HepG2 (cell line): Measurements from ENCODE around the gene VWA3A. TPM values are rescaled to one million over a fixed set of nuclear protein-coding genes. Genes with fewer than 3 reads are reported as not detected.
A peak's percentile ranks its signal among the peaks of the same experiment; 100 is the strongest.

Source experiments
- ELF3 ChIP-seq: IDR thresholded peaks from 2 replicates; pipeline ENCODE4 v1.6.1; 2016; ENCODE audit warnings: missing genetic modification reagents, missing compliant biosample characterization
- HMGA1 ChIP-seq: sonication (generic); formaldehyde crosslinking; conservative IDR thresholded peaks from 2 replicates; pipeline ENCODE4 v1.4.0; 2020; ENCODE audit warnings: missing genetic modification reagents
- NR2F2 ChIP-seq: IDR thresholded peaks from 2 replicates; pipeline ENCODE4 v1.6.1; 2012; ENCODE audit warnings: low read depth, inconsistent platforms, borderline replicate concordance
- PHF21A ChIP-seq: sonication (generic); formaldehyde crosslinking; IDR thresholded peaks from 2 replicates; pipeline ENCODE4 v1.5.0; 2020; ENCODE audit warnings: mild to moderate bottlenecking, missing genetic modification reagents
- SMAD3 ChIP-seq: sonication (generic); formaldehyde crosslinking; IDR thresholded peaks from 2 replicates; pipeline ENCODE4 v1.4.0; 2020; ENCODE audit warnings: missing genetic modification reagents
- SMYD3 ChIP-seq: sonication (generic); formaldehyde crosslinking; IDR thresholded peaks from 2 replicates; pipeline ENCODE4 v1.8.1; 2023; ENCODE audit warnings: mild to moderate bottlenecking, missing genetic modification reagents
- SRSF1 ChIP-seq: fragments of 200-400 bp; formaldehyde crosslinking; optimal IDR thresholded peaks from 2 replicates; pipeline ENCODE3; 2017; ENCODE audit warnings: mild to moderate bottlenecking, low read depth, low read length, moderate library complexity
- STAG1 ChIP-seq: sonication (generic); formaldehyde crosslinking; IDR thresholded peaks from 2 replicates; pipeline ENCODE4 v1.4.0; 2020; ENCODE audit warnings: missing genetic modification reagents
- TBX2 ChIP-seq: sonication (generic); formaldehyde crosslinking; IDR thresholded peaks from 2 replicates; pipeline ENCODE4 v1.5.0; 2020; ENCODE audit warnings: missing genetic modification reagents, mild to moderate bottlenecking, borderline replicate concordance
- TGIF2 ChIP-seq: IDR thresholded peaks from 2 replicates; pipeline ENCODE4 v1.6.1; 2016; ENCODE audit warnings: control low read depth, missing compliant biosample characterization
- ZNF737 ChIP-seq: sonication (generic); formaldehyde crosslinking; IDR thresholded peaks from 2 replicates; pipeline ENCODE4 v1.5.0; 2020; ENCODE audit warnings: missing genetic modification reagents, mild to moderate bottlenecking, borderline replicate concordance
- polyA plus RNA-seq, 8 experiments: library from polyadenylated mRNA; depleted of rRNA in 3 of 8; stranded (reverse) in 7 of 8; unstranded in 1 of 8; fragments of >200 nt; fragmentation: Illumina TruSeq in 4 of 8; extraction: Trizol in 4 of 8; gene quantifications; 2 replicates each; pipeline versions ENCODE4 v1.2.1 to v1.2.3, GENCODE V29; 2011 to 2016; ENCODE audit warnings: low read depth in 4 of 8, missing spikeins in 1 of 8, mixed read lengths in 1 of 8; ENCODE audit not compliant: insufficient read depth in 1 of 8
- total RNA-seq, 5 experiments: library from RNA; depleted of rRNA; stranded (reverse); fragments of >200 nt; fragmentation: Illumina TruSeq; extraction: Trizol; gene quantifications; 2 replicates each; pipeline ENCODE4 v1.2.3, GENCODE V29; 2016; ENCODE audit warnings: low read depth in 1 of 5
- TF ChIP-seq, protein P1 (sequence below), 2 experiments: sonication (generic) in 1 of 2; formaldehyde crosslinking in 1 of 2; IDR thresholded peaks; 2 replicates each; pipeline versions ENCODE4 v1.4.0 to v1.6.1; 2016 to 2020; ENCODE audit warnings: borderline replicate concordance in 1 of 2, low read depth in 1 of 2, mild to moderate bottlenecking in 1 of 2, missing genetic modification reagents in 1 of 2
- TF ChIP-seq, protein P2 (sequence below): sonication (generic); formaldehyde crosslinking; IDR thresholded peaks from 2 replicates; pipeline ENCODE4 v1.8.1; 2023; ENCODE audit warnings: mild to moderate bottlenecking, inconsistent platforms, moderate library complexity, missing genetic modification reagents, borderline replicate concordance
- TF ChIP-seq, protein P3 (sequence below): sonication (generic); formaldehyde crosslinking; IDR thresholded peaks from 2 replicates; pipeline ENCODE4 v1.5.1; 2020; ENCODE audit warnings: missing genetic modification reagents, mild to moderate bottlenecking, borderline replicate concordance
- TF ChIP-seq, protein P4 (sequence below): sonication (generic); formaldehyde crosslinking; conservative IDR thresholded peaks from 2 replicates; pipeline ENCODE4 v1.8.0; 2022; ENCODE audit warnings: mild to moderate bottlenecking, moderate library complexity, missing genetic modification reagents

The VWA3A gene
- total and polyA plus RNA-seq, 2 of the 13 experiments (the other 11 are each of a cell fraction or from before 2014, with no cell fraction given): 0.03 to 0.07 TPM

DNA sequence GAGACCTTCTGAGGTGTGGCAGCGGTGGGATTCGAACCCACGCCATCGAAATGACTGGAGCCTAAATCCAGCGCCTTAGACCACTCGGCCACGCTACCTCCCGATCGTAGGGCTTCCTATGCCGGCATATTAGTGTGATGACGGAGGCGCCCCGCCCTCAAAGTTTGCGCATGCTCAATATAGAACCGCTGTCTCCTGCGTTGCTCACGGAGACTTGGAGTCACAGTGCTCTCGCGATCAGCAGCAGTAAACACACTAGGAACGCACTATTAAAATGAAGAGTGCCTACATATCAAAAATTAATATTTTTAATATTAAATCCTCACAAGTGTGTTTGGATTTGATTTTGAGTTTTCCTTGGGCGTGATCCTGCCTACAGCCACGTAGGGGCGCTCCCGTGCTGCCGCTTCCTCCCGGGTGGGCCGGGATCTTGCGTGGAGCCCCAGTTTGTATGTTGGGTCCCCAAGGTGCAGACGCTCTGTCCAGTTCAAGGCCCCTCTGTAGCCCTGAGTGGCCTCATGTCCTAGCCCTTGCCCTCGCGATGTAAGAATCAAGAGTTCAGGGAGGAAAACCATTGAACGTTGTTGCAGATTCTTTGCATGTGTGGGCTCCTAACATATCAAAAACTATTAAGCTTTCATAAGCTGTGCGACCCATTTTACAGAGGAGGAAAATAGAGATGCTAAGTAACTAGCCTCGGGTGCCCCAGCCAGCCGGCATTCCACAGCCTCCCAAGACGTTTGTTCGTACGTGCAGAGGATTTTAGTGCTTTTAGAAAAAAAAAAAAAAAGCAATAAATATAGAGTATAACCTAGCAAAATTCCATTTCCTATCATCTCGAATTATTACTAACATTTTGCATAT, 103.6 kb downstream of the VWA3A start (continued):
- TF ChIP-seq TGIF2 (CRISPR knock-in tag): peak; percentile 86
- peak; percentile 86 for TF ChIP-seq ELF3 (CRISPR knock-in tag)
- TF ChIP-seq HMGA1 (CRISPR knock-in tag): no peak
- TF ChIP-seq STAG1 (CRISPR knock-in tag): peak; percentile 77
- peak; percentile 84 for TF ChIP-seq TBX2 (CRISPR knock-in tag)
- no peak for TF ChIP-seq ZNF737 (CRISPR knock-in tag)
- peak; percentile 93; the same call in 1 of the 2 replicates for TF ChIP-seq SMYD3 (CRISPR knock-in tag)
- TF ChIP-seq NR2F2: no peak
- TF ChIP-seq SRSF1: no peak
- no peak for TF ChIP-seq PHF21A (CRISPR knock-in tag)
- peak; percentile 99 for TF ChIP-seq SMAD3
- TF ChIP-seq, protein P1, sequence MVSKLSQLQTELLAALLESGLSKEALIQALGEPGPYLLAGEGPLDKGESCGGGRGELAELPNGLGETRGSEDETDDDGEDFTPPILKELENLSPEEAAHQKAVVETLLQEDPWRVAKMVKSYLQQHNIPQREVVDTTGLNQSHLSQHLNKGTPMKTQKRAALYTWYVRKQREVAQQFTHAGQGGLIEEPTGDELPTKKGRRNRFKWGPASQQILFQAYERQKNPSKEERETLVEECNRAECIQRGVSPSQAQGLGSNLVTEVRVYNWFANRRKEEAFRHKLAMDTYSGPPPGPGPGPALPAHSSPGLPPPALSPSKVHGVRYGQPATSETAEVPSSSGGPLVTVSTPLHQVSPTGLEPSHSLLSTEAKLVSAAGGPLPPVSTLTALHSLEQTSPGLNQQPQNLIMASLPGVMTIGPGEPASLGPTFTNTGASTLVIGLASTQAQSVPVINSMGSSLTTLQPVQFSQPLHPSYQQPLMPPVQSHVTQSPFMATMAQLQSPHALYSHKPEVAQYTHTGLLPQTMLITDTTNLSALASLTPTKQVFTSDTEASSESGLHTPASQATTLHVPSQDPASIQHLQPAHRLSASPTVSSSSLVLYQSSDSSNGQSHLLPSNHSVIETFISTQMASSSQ (IDR thresholded peaks at IDR 0.05; ENCODE audit: low read depth): peak; percentile 76
- TF ChIP-seq, protein P1 (CRISPR knock-in tag; IDR thresholded peaks at IDR 0.05; ENCODE audit: borderline replicate concordance): peak; percentile 60; the same call in 1 of the 2 replicates
- TF ChIP-seq, protein P2, sequence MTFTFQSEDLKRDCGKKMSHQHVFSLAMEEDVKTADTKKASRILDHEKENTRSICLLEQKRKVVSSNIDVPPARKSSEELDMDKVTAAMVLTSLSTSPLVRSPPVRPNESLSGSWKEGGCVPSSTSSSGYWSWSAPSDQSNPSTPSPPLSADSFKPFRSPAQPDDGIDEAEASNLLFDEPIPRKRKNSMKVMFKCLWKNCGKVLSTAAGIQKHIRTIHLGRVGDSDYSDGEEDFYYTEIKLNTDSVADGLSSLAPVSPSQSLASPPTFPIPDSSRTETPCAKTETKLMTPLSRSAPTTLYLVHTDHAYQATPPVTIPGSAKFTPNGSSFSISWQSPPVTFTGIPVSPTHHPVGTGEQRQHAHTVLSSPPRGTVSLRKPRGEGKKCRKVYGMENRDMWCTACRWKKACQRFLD: peak; percentile 71
- TF ChIP-seq, protein P3, sequence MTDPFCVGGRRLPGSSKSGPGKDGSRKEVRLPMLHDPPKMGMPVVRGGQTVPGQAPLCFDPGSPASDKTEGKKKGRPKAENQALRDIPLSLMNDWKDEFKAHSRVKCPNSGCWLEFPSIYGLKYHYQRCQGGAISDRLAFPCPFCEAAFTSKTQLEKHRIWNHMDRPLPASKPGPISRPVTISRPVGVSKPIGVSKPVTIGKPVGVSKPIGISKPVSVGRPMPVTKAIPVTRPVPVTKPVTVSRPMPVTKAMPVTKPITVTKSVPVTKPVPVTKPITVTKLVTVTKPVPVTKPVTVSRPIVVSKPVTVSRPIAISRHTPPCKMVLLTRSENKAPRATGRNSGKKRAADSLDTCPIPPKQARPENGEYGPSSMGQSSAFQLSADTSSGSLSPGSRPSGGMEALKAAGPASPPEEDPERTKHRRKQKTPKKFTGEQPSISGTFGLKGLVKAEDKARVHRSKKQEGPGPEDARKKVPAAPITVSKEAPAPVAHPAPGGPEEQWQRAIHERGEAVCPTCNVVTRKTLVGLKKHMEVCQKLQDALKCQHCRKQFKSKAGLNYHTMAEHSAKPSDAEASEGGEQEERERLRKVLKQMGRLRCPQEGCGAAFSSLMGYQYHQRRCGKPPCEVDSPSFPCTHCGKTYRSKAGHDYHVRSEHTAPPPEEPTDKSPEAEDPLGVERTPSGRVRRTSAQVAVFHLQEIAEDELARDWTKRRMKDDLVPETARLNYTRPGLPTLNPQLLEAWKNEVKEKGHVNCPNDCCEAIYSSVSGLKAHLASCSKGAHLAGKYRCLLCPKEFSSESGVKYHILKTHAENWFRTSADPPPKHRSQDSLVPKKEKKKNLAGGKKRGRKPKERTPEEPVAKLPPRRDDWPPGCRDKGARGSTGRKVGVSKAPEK (CRISPR knock-in tag): peak; percentile 13; the same call in 1 of the 2 replicates
- TF ChIP-seq, protein P4, sequence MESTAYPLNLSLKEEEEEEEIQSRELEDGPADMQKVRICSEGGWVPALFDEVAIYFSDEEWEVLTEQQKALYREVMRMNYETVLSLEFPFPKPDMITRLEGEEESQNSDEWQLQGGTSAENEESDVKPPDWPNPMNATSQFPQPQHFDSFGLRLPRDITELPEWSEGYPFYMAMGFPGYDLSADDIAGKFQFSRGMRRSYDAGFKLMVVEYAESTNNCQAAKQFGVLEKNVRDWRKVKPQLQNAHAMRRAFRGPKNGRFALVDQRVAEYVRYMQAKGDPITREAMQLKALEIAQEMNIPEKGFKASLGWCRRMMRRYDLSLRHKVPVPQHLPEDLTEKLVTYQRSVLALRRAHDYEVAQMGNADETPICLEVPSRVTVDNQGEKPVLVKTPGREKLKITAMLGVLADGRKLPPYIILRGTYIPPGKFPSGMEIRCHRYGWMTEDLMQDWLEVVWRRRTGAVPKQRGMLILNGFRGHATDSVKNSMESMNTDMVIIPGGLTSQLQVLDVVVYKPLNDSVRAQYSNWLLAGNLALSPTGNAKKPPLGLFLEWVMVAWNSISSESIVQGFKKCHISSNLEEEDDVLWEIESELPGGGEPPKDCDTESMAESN (CRISPR knock-in tag): peak; percentile 65
